NCI-H748 treated with DMSO at 0.1 percent for 48 hours (cell line): ENCODE measurements around the gene SCAMP1.
"Not testable (repeated sequence)": the region's sequence is repeated elsewhere in the genome, so short reads cannot be mapped to it uniquely, and the experiment has no call there.

Source experiments
- DNase-seq: peaks from one replicate; lab custom pipeline; 2025; lab: John Stamatoyannopoulos, UW

SCAMP1 gene

GRCh38 chr5:78361631-78361993, 1.2 kb downstream of the SCAMP1 start:
- DNase-seq: peak; percentile 63

GRCh38 chr5:78362220-78362619, 1.8 kb downstream of the SCAMP1 start:
- peak; percentile 13 for DNase-seq

- peak; percentile 2 for DNase-seq
Observed at GRCh38 chr5:78364005-78364404, 3.6 kb downstream of the SCAMP1 start.

DNA sequence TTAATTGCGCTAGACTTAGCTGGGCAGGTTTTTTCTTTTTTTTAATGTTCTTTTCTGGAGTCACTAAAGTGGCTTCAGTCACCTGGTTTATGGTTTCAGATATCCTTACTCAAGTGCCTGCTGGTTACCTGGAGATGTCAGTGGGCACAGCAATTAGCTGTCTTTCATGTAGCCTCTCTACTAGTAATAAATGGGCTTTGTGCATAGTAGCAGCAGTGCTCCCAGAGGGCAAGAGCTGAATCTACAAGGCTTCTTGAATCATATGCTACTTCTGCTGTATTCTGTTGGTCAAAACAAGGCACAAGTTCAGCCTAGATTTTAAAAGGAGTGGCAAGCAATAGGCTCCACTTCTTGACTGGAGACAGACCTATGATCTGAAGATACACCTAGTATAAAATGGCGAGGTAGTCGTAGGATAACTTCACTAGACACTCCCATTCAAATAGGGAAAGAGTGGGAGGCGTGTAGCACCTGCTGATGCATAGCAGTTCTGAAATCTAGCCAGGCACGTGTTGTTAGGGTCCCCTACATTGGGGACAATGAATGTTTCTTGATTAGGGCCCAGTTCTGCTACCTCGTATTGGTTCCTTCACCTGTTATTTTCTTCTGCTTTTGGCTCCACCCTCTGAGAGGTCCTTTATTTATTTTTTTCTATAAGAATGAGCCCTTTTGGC, 7.0 kb downstream of the SCAMP1 start:
- peak; percentile 80 for DNase-seq

- no peak for DNase-seq
Observed at GRCh38 chr5:78369680-78370079, 9.3 kb downstream of the SCAMP1 start.

GRCh38 chr5:78373231-78373630, 12.8 kb downstream of the SCAMP1 start:
- no peak for DNase-seq

DNA sequence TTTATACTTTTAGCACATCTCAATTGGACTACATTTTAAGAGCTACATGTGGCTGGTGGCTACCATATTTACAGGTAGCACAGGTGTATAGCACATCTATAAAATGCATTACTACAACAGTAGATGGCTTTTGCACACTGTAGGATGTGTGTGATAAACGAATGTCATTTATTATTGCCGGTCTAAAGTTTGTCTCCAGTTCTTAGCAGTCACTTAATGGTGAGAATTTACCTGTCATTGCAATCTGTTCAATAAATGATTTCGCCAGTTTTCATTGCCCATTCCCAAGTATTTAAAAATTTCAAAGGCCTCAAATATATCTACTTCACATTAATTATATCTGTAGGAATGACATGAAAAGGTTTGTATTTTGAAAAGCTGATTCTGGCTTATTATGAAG, 15.9 kb downstream of the SCAMP1 start:
- no peak for DNase-seq

GRCh38 chr5:78377056-78377717, 16.8 kb downstream of the SCAMP1 start:
- no peak for DNase-seq

- no peak for DNase-seq
Observed at GRCh38 chr5:78377718-78378105, 17.3 kb downstream of the SCAMP1 start.

DNA sequence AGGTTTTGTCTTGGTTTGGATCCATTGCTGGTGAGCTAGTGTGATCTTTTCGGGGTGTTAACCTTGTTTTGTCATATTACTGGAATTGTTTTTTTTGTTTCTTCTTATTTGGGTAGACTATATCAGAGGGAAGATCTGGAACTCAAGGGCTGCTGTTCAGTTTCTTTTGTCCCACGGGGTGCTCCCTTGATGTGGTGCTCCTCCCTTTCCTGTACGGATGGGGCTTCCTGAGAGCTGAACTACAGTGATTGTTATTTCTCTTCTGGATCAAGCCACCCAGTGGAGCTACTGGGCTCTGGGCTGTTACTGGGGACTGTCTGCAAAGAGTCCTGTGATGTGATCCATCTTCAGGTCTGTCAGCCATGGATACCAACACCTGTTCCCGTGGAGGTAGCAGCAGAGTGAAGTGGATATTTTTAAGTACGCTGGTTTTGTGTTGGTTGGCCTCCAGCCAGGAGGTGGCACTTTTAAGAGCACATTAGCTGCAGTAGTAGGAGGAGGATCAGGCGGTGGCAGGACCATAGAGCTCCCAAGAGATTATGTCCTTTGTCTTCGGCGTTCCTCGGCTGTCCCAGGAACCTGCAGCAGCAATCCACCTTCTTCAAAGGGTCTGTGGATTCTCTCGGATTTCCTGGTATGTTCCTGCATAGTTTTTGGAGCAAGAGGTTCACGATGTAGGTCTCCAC, 27.2 kb downstream of the SCAMP1 start:
- no peak for DNase-seq

DNA sequence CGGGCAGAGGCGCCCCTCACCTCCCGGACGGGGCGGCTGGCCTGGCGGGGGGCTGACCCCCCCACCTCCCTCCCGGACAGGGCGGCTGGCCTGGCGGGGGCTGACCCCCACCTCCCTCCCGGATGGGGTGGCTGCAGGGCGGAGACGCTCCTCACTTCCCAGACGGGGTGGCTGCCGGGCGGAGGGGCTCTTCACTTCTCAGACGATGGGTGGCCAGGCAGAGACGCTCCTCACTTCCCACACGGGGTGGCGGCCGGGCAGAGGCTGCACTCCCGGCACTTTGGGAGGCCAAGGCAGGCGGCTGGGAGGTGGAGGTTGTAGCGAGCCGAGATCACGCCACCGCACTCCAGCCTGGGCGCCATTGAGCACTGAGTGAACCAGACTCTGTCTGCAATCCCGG, 30.9 kb downstream of the SCAMP1 start:
- DNase-seq: not testable (repeated sequence)

DNA sequence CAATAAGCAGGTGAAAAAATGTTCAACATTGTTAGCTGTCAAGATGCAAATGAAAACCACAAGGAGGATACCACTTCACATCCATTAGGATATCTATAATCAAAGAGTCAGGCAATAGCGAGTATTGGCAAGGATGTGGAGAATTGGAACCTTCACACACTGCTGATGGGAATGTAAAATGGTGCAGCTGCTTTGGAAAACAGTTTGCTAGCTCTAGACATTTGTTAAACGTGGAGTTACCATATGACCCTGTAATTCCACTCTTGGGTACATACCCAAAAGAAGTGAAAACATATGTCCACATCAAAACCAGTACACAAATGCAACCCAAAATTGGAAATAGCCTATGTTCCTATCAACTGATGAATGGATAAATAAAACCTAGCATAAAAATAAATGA, 37.4 kb downstream of the SCAMP1 start:
- DNase-seq: no peak

GRCh38 chr5:78399116-78399515, 38.7 kb downstream of the SCAMP1 start:
- no peak for DNase-seq

GRCh38 chr5:78404682-78405293, 44.4 kb downstream of the SCAMP1 start:
- DNase-seq: no peak

- DNase-seq: no peak
Observed at GRCh38 chr5:78405829-78406750, 45.7 kb downstream of the SCAMP1 start.

GRCh38 chr5:78407458-78407857, 47.0 kb downstream of the SCAMP1 start:
- no peak for DNase-seq

GRCh38 chr5:78411586-78411985, 51.2 kb downstream of the SCAMP1 start:
- no peak for DNase-seq

- no peak for DNase-seq
Observed at GRCh38 chr5:78416677-78417425, 56.4 kb downstream of the SCAMP1 start.

DNA sequence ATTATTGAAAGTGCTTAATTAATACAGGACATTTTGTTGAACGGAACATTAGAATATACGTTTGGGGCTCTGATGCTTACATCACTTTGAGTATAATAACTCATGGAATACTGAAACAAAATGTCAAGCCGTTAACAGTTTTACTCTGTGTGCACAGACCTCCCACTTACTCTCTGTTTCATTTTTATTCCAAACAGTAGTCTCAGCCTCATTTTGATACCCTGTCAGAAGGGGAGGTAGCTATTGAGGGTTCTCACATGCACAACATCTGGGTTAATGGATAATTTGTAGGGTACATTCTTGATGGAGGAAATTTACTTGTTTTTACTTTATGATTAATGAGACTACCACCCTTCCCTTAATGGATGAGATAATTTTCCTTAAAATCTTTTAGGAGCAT, 59.0 kb downstream of the SCAMP1 start:
- no peak for DNase-seq

GRCh38 chr5:78420548-78420947, 60.1 kb downstream of the SCAMP1 start:
- no peak for DNase-seq

GRCh38 chr5:78424665-78425064, 64.2 kb downstream of the SCAMP1 start:
- DNase-seq: no peak
